HG03457 (cell line): ENCODE results near the gene NADK.

Experiments used
- ATAC-seq: cut with Tn5 transposase; IDR thresholded peaks from one replicate; pipeline ENCODE4 v1.9.1; 2021; ENCODE audit warnings: moderate number of reproducible peaks; ENCODE audit not compliant: unreplicated experiment

NADK gene

DNA sequence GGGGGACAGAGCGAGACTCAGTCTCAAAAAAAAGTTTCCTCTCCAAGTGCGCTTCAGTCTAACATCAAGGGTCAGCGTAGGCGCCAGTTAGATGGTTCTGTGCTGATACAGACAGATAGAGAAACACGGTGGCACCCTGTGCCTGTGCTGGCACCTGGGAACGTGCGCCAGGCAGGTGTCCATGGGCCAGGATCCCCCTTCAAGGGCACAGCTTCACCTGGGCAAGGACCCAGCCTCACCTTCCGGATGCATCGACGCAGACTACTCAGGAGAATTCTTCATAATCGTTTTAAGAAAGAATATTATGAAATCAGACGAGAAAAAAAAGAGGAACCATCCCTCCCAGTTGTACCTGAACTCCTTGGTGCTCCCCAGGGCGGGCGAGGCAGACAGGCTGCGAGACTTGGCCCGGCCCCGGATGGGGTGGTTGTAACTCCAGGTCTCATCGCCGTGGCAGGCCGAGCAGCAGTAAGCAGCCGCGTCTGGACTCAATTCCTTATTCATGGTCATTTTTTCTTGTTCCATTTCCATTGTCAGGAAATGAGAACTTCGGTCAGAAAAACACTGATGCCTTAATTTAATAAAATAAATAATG lies 13.3 kb downstream of the NADK start:
- no peak for ATAC-seq

- ATAC-seq: no peak
Measured at GRCh38 chr1:1763657-1764621, 14.3 kb downstream of the NADK start.

DNA sequence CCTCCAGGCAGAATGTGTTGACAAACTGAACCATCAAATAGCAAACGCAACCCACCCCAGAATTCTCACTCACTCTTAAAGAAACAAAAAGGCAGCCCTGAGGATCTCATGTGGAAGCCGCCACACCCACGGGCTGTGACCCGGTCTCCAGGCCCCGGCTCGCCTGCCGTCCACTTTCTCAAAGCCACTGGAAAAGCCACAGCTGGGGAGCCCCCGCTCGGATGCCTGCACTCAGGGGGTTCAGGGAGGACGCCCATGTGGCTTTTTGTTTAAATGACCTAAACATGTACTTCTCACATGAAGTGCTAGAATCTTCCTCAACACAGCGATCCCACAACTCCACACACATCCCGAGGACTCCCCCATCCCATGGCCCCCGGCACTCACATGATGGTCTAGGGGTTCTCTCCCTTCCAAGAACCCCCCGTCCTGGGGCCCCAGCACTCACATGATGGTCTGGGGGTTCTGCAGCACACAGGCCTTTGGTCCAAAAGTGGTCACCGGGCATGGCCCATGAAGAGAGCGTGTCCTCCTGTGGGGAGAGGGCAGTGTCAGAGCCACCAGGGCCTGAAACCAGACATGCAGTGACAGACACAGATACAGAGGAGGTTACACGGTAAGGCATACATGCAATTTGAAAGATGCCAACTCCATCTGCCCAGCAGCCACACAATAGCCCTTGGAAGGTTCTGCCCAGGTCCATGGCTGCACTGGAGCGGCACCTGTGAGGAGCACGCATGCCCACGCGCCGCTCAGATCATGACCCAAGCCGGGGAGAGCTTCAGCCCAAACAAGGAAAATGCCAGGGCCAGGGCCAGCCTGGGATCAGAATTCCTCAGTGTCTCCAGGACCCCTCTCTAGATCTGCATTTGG lies 16.5 kb downstream of the NADK start:
- no peak for ATAC-seq

GRCh38 chr1:1760715-1761114 lies 17.6 kb downstream of the NADK start:
- ATAC-seq: no peak

GRCh38 chr1:1760345-1760650 lies 18.0 kb downstream of the NADK start:
- ATAC-seq: no peak

DNA sequence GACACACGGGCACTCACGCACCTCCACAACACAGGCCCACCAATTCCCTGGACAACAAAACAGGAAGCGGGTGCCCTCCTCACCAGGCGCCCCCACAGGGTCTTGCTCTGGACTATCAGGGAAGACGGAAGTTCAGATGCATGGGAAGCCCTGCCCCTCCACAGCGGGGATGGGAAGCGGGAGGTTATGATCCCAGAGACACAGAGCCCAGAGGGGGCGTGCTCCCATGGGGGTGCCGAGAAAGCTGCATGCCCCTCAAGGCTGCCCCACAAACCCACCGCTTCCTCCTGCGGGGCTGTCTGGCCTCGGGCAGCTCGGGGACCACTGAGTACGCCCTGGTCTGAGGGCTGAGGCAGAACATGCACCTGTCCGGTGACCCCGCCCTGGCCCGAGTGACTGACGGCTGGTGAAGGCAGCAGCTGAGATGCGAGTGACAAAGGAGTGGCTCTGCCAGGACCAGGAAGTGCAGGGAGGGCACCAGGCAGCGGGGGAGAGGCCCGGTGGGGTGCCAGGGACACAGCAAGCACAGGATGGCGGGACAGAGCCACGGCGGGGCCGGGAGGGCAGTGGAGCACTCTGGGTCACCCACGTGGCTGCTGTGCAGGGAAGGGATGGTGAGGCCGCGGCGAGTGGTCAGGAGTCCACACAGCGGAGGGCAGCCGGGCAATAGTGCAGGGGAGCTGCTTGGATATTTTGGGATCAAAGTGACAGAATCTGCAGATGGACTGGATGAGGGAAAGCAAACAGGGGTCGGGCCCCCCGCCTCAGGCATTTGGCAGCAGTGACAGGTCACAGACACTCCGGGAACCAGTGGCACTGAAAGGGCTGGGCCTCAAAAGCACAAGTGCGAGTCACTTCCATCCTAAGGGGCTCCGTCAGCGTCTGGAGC lies 18.6 kb downstream of the NADK start:
- ATAC-seq: no peak

DNA sequence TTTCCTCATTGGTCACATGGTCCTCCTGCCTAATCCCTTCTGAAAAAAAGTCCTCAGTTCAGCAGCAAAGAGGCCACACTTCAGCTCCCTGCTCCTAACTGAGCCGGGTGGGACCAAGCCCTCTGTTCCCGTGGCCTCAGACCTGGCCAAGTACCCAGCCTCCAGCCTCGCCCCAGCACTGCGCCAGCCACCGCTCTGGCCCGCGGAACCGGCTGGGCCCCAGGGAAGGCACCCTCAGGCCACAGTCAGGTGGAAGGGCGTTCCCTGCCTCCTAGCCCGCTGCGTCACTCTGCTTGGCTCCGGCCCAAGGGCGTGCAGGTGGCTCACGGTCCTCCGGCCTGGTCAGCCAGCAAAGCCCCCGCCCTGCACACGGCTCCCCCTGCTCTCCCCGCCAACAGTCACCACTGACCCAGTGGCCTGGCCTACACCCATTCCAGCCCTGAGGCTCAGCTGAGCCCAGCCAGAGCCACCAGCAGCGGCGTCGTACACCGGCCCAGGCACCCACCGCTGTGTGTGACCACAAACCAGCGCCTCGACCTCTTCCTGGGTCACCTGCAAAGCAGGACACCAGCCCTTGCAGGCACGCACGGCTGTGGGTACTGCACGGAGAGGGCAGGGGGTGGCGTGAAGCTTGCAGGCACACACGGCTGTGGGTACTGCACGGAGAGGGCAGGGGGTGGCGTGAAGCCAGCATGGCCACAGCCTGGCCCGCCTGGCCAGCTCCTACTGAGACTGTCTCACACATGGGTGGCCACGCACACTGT lies 19.4 kb downstream of the NADK start:
- ATAC-seq: no peak

DNA sequence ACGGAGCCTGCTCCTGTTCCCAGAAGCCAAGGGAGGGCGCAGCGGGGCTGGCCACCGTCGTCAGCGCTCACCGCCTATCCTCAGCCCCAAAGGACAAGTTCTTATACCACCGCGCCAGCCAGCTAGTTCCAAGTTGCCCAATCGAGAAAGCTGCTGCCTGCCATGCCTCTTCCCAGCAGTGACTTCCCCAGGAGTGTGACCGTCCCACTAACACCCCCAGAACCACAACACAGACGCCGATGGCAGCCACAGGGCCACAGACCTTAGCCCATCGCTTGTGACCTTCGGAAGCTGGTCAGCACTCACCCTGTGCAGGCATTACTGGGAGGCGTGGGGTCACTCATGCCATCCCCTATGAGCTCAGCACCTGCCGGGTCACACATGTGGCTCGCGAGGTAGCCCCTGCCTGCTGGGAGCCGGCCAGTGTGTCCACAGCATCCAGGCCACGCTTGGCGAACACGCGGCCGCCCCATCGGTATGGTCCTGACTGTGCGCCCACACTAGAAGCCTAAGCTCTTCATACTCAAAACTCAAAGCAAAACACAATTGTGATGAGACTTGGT lies 20.1 kb downstream of the NADK start:
- no peak for ATAC-seq

- no peak for ATAC-seq
Measured at GRCh38 chr1:1757422-1758058, 20.7 kb downstream of the NADK start.

GRCh38 chr1:1756661-1757421 lies 21.4 kb downstream of the NADK start:
- no peak for ATAC-seq

DNA sequence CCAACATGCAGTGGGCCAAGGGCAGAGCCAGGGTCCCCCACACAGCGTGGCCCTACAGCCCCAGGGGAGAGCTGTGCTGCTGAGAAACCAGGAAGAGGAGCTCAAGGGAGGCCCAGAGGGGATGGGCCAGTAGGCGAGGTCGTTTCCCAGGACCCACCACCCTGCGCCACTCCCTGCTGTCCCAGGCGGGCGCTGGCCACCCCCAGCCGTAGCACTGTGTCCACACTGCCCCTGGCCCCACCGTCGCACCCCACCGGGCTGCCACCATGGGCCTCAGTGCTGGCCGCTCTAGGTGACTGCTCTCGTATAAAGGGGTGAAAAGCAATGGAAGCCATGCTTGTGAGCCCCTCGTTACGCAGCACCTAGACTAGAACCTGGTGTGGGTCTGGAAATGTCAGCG lies 22.4 kb downstream of the NADK start:
- no peak for ATAC-seq

DNA sequence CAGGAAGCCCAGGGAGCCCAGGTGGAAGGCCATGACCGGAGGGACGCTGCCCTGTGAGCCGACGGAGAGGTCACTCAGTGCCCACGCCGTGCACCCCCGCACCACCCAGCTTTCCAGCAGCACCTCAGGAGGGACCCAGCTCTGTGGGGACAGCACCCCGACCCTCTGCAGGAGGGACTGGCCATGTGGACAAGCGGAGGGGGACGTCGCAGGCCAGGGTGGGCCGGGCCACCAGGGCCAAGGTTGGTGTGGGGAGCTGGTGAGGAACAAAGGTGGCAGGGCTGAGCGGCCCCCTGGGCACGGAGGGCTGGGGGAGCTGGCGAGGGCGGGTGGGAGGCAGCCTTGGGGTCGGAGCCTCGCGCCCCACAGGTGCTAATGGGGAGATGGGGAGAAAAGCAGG lies 22.8 kb downstream of the NADK start:
- no peak for ATAC-seq

GRCh38 chr1:1754051-1754815 lies 24.0 kb downstream of the NADK start:
- no peak for ATAC-seq

- ATAC-seq: no peak
Measured at GRCh38 chr1:1753607-1754005, 24.7 kb downstream of the NADK start.

DNA sequence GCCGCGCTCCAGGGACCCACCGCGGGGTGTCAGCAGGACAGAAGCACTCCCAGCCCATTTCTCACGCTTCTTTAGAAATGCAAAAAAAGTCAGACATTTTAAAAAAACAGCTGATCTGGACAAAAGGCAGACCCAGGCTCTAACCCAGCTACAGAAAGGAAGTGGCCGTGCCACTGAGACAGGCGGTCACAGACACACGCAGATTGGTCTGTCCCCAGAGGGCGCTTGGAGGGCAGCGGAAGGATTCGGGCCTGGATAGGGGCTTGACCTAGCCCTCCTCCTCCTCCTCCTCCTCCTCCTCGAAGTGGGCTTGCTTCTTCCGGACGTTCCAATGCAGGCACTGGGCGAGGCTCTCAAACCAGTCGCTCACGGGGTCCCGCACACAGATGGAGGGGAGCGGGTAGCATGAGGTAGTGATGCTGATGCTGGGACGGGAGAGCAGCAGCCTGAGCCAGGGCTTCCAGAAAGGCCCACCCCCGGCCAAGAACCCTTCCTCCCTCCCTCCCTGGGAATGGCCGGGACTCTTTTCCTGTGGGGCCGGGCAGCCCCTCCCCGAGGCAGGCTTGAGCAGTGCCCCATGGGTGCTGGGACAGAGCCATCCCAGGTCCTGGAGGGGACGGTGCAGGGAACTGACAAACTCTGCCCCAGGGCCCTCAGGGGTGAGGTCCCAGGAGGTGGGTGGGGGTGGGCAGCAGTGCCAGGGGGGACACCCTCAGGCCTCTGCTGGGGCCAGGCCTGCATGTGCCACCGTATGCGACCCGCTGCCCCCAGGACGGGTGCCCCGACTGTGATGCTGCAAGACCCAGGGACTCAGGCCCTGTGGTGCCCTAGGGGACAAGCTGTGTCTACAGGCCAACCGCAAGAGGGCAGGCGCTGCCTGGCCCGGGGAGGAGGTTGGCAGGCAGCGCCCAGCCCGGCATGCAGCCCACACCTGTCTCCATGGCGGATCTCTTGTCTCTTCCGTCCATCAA lies 25.3 kb downstream of the NADK start:
- no peak for ATAC-seq

DNA sequence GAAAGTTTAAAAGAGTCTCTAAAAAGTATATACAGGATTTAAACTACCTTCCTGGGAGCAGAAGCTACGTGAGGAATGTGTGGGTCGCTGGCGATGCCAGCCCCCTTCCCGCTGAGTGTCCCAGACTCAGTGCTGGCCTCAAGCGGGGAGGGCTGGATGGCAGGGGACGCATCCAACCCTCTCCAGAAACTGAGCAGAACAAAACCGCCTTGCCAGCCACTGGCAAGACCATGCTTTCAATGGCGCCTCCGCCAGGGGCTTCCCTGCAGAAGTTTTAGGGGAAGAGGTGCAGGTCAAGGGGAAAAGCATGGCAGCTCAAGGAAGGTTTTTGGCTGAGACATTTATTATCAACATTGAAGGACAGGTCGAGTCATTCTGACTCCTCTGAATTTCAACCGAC lies 26.1 kb downstream of the NADK start:
- no peak for ATAC-seq
